Spleen (tissue), 11 donors: ENCODE data around the gene HEXB. TPM values are rescaled to one million over a fixed set of nuclear protein-coding genes. Genes with fewer than 3 reads are reported as not detected.
A peak's percentile ranks its signal among the peaks of the same experiment; 100 is the strongest.

Source experiments
- DNase-seq: peaks from one replicate; pipeline ENCODE4 v3.0.0-alpha.2; 2020
- H3K27ac ChIP-seq, 8 donors: fragments of 200-600 bp; sonication (generic) in 7 of 8; 1 replicate in 4 of 8; 2 replicates in 4 of 8; pipeline versions ENCODE4 v1.5.0 to v1.8.0; 2016 to 2021; ENCODE audit warnings: inconsistent platforms in 4 of 8, mild to moderate bottlenecking in 4 of 8, moderate library complexity in 1 of 8
- H3K27me3 ChIP-seq, 7 donors: fragments of 200-600 bp; sonication (generic) in 6 of 7; replicated peaks in 1 of 7; 1 replicate in 4 of 7; 2 replicates in 3 of 7; pipeline versions ENCODE4 v1.5.0 to v1.8.0; 2016 to 2021; ENCODE audit warnings: inconsistent platforms in 3 of 7, mild to moderate bottlenecking in 1 of 7
- H3K36me3 ChIP-seq, 6 donors: fragments of 200-600 bp; sonication (generic) in 5 of 6; 1 replicate in 4 of 6; 2 replicates in 2 of 6; pipeline versions ENCODE4 v1.5.0 to v1.8.0; 2016 to 2021; ENCODE audit warnings: inconsistent platforms in 2 of 6
- H3K4me1 ChIP-seq, 6 donors: fragments of 200-600 bp; sonication (generic) in 5 of 6; 1 replicate in 3 of 6; 2 replicates in 3 of 6; pipeline versions ENCODE4 v1.5.0 to v1.8.0; 2016 to 2021; ENCODE audit warnings: inconsistent platforms in 3 of 6
- H3K4me3 ChIP-seq, 8 donors: fragments of 200-600 bp; sonication (generic) in 7 of 8; 1 replicate in 4 of 8; 2 replicates in 4 of 8; pipeline versions ENCODE4 v1.5.0 to v1.8.0; 2016 to 2021; ENCODE audit warnings: inconsistent platforms in 4 of 8, mild to moderate bottlenecking in 4 of 8, moderate library complexity in 2 of 8
- H3K9me3 ChIP-seq, 8 donors: fragments of 200-600 bp; sonication (generic) in 7 of 8; 1 replicate in 4 of 8; 2 replicates in 4 of 8; pipeline versions ENCODE4 v1.5.0 to v1.8.0; 2016 to 2021; ENCODE audit warnings: inconsistent platforms in 4 of 8
- POLR2A ChIP-seq, 3 donors: fragments of 450-650 bp; IDR thresholded peaks; one replicate each; pipeline ENCODE4 v1.5.1; 2017; ENCODE audit warnings: antibody characterized with exemption in 3 of 3, mild to moderate bottlenecking in 1 of 3
- POLR2AphosphoS5 ChIP-seq, 3 donors: sonication (generic); formaldehyde crosslinking; IDR thresholded peaks; one replicate each; pipeline ENCODE4 v1.5.1; 2017; ENCODE audit warnings: antibody characterized with exemption in 3 of 3
- WGBS, 5 donors: extraction: QIAGEN DNeasy Blood & Tissue Kit in 3 of 5; methylation state at CpG; one replicate each; pipeline versions ENCODE4 v1.1.5 to v1.1.7; 2013 to 2018; 5-methylcytosine and 5-hydroxymethylcytosine counted together
- intact Hi-C: fragments of 100-400 bp; cut with DNase I; formaldehyde crosslinking; loops from one replicate; pipeline ENCODE4 v1.15.0; 2023; ENCODE audit warnings: low total_unique reads
- polyA plus RNA-seq, 3 donors: library from polyadenylated mRNA; stranded (reverse); fragments of 200-250 nt; gene quantifications; one replicate each; pipeline ENCODE4 v1.2.1, GENCODE V29; 2013
- total RNA-seq, 7 donors: library from RNA; depleted of rRNA in 3 of 7; stranded (reverse); fragments of >200 nt in 3 of 7; fragmentation: NEBNext Ultra II Directional in 4 of 7; extraction: Animal tissue kit (Norgen Biotek cat#: 25700) in 4 of 7; gene quantifications; one replicate each; pipeline versions ENCODE4 v1.1.0 to v1.2.1, GENCODE V29; 2016 to 2021
- TF ChIP-seq, protein P1 (sequence below), 11 experiments: fragments of 200-600 bp in 7 of 11; fragments of 450-650 bp in 4 of 11; sonication (generic) in 4 of 11; IDR thresholded peaks in 8 of 11; conservative IDR thresholded peaks in 3 of 11; 1 replicate in 7 of 11; 2 replicates in 4 of 11; pipeline versions ENCODE4 v1.4.0 to v1.8.0; 2016 to 2021; ENCODE audit warnings: antibody characterized with exemption in 11 of 11, inconsistent platforms in 4 of 11, mild to moderate bottlenecking in 1 of 11
- donor health status: healthy with polysubstance abuse.
- donor health status: DM: no; HTN: no; CAD: no; lungs with moderate emphysema.
- donor health status: DM: no; HTN: no; CAD: no.
- donor health status: Bipolar disorder and iron deficiency.
- donor health status: healthy.
- donor health status: DM: no; HTN: no; CAD: no.
- donor health status: DM: yes; HTN: yes; CAD: no.

Gene HEXB
- total and polyA plus RNA-seq, 10 donors: 61.9 to 119 (median 83.7) TPM

DNA sequence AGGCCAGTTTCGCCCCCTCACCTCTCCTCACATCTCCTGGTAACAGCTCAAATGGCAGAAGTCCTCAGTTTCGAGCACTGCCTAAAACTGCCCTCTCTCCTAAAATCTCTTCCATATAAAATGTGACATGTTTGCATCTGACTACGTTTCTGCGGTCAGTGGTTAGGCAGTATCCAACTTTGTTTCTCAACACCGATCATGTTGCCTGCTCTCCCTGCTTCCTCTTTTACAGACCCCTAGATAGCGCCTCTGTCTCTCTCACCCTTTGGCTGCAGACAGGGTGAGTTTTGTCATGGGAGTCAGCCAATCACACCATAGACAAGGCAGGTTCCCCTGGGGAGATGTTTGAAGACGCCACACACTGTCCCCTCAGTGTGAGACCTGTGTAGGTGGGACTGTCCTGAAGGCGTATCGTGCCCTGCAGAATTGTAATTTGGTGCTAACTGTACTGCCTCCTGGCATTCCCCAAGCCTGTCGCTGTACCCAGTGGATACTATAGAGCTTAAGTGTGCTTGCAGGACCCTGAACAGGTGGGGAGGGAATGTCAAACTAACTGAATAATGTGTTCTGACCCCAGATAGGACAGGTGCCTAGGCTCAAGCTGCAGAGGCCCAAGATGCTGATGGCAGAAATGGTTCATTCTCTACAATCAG, 1.1 kb downstream of the HEXB start:
- 27 to 42% (median 38%) methylated on average over 10 of the region's 10 CpGs for WGBS, 5 donors
- intact Hi-C loops: no loop called here

GRCh38 chr5:74686962-74687751, 2.1 kb downstream of the HEXB start:
- no peaks in the 10 kb centered on the region for H3K9me3 ChIP-seq
- H3K4me1 ChIP-seq: peaks cover 4 to 34% (median 26%) of the 10 kb centered on the region in 6 donors
- H3K4me3 ChIP-seq: peak overlapping the region in 1 of 8 donors; percentile 93
- TF ChIP-seq POLR2A (IDR thresholded peaks at IDR 0.05) (no peak), POLR2AphosphoS5 (IDR thresholded peaks at IDR 0.05) (no peak)
- TF ChIP-seq, protein P1, sequence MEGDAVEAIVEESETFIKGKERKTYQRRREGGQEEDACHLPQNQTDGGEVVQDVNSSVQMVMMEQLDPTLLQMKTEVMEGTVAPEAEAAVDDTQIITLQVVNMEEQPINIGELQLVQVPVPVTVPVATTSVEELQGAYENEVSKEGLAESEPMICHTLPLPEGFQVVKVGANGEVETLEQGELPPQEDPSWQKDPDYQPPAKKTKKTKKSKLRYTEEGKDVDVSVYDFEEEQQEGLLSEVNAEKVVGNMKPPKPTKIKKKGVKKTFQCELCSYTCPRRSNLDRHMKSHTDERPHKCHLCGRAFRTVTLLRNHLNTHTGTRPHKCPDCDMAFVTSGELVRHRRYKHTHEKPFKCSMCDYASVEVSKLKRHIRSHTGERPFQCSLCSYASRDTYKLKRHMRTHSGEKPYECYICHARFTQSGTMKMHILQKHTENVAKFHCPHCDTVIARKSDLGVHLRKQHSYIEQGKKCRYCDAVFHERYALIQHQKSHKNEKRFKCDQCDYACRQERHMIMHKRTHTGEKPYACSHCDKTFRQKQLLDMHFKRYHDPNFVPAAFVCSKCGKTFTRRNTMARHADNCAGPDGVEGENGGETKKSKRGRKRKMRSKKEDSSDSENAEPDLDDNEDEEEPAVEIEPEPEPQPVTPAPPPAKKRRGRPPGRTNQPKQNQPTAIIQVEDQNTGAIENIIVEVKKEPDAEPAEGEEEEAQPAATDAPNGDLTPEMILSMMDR (IDR thresholded peaks at IDR 0.05 in 8 of 11, conservative IDR thresholded peaks at IDR 0.05 in 3 of 11): no peak
- H3K27ac ChIP-seq: peak overlapping the region in 1 of 8 donors; percentile 92
- intact Hi-C loops: no loop called here
- no peak for DNase-seq
- H3K27me3 ChIP-seq: no peaks in the 10 kb centered on the region
- 87 to 94% (median 91%) methylated on average over 5 of the region's 5 CpGs for WGBS, 5 donors
- H3K36me3 ChIP-seq: peaks cover 0 to 35% (median 18%) of the 10 kb centered on the region in 6 donors

More for the DNA sequence above, 1.1 kb downstream of the HEXB start:
- Histone ChIP-seq H3K36me3 (peaks cover 0 to 25% (median 12%) of the 10 kb centered on the region in 6 donors), H3K4me3 (peak overlapping the region; percentile 67 to 93 (median 83)), H3K9me3 (no peaks in the 10 kb centered on the region), H3K27ac (peak overlapping the region in 6 of 8 donors; percentile 81 to 95 (median 90)), H3K4me1 (peaks cover 4 to 34% (median 26%) of the 10 kb centered on the region in 6 donors), H3K27me3 (no peaks in the 10 kb centered on the region)
- DNase-seq: no peak
- TF ChIP-seq POLR2A (IDR thresholded peaks at IDR 0.05) (peak in 1 of 3 donors; percentile 5), POLR2AphosphoS5 (IDR thresholded peaks at IDR 0.05) (peak in 1 of 3 donors; percentile 53)
- TF ChIP-seq, protein P1 (IDR thresholded peaks at IDR 0.05 in 8 of 11, conservative IDR thresholded peaks at IDR 0.05 in 3 of 11): no peak

- TF ChIP-seq POLR2AphosphoS5 (IDR thresholded peaks at IDR 0.05) (no peak), POLR2A (IDR thresholded peaks at IDR 0.05) (no peak)
- TF ChIP-seq, protein P1 (IDR thresholded peaks at IDR 0.05 in 8 of 11, conservative IDR thresholded peaks at IDR 0.05 in 3 of 11): no peak
- intact Hi-C loops: no loop called here
- no peak for DNase-seq
- 85 to 94% (median 88%) methylated on average over 4 of the region's 4 CpGs for WGBS, 5 donors
- Histone ChIP-seq H3K27ac (no peak overlapping the region), H3K36me3 (peaks cover 0 to 96% (median 53%) of the 10 kb centered on the region in 6 donors), H3K27me3 (no peaks in the 10 kb centered on the region), H3K4me3 (no peak overlapping the region), H3K9me3 (no peaks in the 10 kb centered on the region), H3K4me1 (peaks cover 0 to 4% (median 0%) of the 10 kb centered on the region in 6 donors)
These were observed 8.2 kb downstream of the HEXB start for GRCh38 chr5:74693191-74693590.

DNA sequence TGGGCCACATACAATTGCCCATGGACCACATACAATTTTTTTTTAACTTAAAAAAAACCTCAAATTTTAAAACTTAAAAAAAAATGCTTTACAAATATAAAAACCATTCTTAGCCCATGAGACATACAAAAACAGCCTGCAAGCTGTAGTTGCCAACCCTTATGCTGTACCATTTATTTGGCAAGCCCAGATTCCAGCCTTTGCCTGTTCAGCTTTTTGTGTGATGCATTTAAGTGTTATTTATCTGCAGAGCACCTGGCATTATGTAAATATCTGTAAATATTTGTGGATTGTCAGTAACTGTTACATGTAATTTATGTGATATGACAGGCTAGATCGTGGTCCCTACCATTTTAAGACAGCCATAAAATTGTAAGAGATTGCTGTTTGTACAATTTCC, 32.6 kb downstream of the HEXB start:
- DNase-seq: no peak
- no peaks in the 10 kb centered on the region for H3K9me3 ChIP-seq
- H3K4me3 ChIP-seq: no peak overlapping the region
- no peaks in the 10 kb centered on the region for H3K4me1 ChIP-seq
- no peak overlapping the region for H3K27ac ChIP-seq
- H3K36me3 ChIP-seq: peaks cover 3 to 100% (median 65%) of the 10 kb centered on the region in 6 donors
- H3K27me3 ChIP-seq: no peaks in the 10 kb centered on the region
- 49 to 59% (median 53%) methylated on average over 1 of the region's 1 CpG for WGBS, 5 donors
- intact Hi-C loops: no loop called here
- TF ChIP-seq POLR2AphosphoS5 (IDR thresholded peaks at IDR 0.05) (no peak), POLR2A (IDR thresholded peaks at IDR 0.05) (no peak)
- TF ChIP-seq, protein P1 (IDR thresholded peaks at IDR 0.05 in 8 of 11, conservative IDR thresholded peaks at IDR 0.05 in 3 of 11): no peak
